ENCODE measurements around the gene TMEM221.

TMEM221 gene

DNA sequence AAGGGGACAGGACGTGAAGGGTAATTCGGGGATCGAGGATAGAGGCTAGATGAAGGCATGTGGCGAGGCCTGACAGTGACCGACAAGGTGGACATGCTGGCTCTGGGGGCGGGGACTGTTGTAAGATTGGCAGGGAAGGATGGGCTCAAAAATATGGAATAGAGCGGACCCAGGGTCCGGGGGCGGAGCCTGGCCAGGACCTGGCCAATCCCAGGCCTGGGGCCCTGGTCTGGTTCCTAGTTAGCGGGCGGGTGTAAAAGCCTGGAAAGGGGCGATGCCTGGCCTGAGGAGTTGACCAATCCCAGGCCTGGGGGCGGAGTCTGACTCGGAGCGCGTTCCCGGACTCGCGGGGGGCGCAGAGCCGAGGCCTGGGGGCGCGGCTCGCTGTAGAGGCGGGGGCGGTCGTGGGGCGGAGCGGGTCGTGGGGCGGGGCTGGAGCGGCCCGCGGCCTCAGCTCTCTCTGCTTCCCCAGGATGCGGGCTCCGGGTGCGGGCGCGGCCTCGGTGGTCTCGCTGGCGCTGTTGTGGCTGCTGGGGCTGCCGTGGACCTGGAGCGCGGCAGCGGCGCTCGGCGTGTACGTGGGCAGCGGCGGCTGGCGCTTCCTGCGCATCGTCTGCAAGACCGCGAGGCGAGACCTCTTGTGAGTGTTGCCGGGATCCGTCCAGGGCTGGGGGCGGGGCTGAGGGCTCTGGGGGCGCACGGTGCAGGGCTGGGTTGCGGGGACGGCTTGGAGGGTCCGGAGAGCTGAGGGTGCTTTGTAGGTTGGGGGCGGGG, 21.8 kb upstream of the TMEM221 start, which contains the start of gene SLC27A1:
Gene SLC27A1, plus strand, starts transcription at position 457 of the 774 bp plus-strand sequence. Its CDS starts 17 bp downstream, at position 474.
- Histone ChIP-seq H3K4me1 (ENCODE audit: control insufficient read depth, insufficient read depth, low read length, unreplicated experiment) (peaks cover 8% of the 10 kb centered on the region), H2AFZ (ENCODE audit: low read length, unreplicated experiment) (peak within 1 kb of the TSS; percentile 94), H3K79me2 (ENCODE audit: control insufficient read depth, insufficient read depth, low read length, unreplicated experiment) (no peaks in the 10 kb centered on the region), H3K27ac (ENCODE audit: low read depth, low read length) (peak within 1 kb of the TSS; percentile 52), H3K36me3 (ENCODE audit: insufficient read depth, low read length) (no peaks in the 10 kb centered on the region), H3K27me3 (ENCODE audit: insufficient read depth, low read length) (no peaks in the 10 kb centered on the region), H3K4me3 (ENCODE audit: low read depth, low read length) (peak within 1 kb of the TSS; percentile 87)

DNA sequence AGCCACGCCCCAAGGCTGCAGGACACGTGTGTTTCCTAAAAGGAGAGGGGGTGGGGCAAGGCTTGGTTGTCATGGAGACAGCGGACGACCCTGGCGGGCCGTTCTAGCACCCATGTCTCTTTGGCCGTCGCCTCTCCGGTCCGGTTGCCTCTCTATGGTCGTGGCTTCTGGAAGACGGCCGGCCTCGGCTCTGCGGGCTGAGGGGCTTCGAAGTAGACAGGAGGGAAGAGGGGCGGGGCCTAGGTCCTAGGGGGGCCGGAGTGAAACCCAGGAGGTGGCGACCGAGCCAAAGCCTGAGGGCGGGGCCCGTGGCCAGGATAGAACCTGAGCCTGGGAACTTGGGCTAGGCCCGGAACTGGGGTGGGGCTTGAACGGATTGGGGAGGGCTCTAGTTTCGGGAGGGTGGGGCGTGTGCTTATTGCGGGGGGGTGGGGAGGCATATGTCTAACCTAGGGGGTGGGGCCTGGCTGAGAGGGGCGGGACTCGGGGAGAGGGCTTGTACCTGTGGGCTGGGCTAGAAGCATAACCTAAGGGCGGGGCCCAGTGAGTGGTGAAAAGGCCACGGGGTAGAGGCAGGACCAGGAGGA, 21.1 kb upstream of the TMEM221 start:
- Histone ChIP-seq H3K36me3 (ENCODE audit: insufficient read depth, low read length) (no peaks in the 10 kb centered on the region), H3K4me3 (ENCODE audit: low read depth, low read length) (peak overlapping the region; percentile 87), H3K79me2 (ENCODE audit: control insufficient read depth, insufficient read depth, low read length, unreplicated experiment) (no peaks in the 10 kb centered on the region), H3K27ac (ENCODE audit: low read depth, low read length) (peak overlapping the region; percentile 52), H3K4me1 (ENCODE audit: control insufficient read depth, insufficient read depth, low read length, unreplicated experiment) (peaks cover 8% of the 10 kb centered on the region), H2AFZ (ENCODE audit: low read length, unreplicated experiment) (peak overlapping the region; percentile 94), H3K27me3 (ENCODE audit: insufficient read depth, low read length) (no peaks in the 10 kb centered on the region)

DNA sequence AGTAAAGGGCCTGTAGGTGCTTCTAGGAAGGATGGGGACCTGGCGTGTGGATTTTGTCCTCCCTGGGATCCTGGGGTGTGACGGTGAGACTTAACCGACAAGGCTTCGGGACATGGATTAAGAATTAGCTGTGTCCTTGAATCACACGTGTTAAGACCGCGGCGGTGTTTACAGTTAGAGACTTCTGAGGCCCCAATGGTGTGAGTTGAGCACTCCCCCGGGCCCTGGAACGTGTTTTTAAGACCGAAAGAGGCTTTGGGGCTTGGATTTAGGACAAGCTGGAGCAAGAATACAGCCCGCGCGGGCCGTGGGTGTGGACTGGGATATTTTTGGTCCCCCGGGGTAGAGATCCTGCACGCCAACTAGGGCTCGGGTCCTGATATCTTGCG, 20.6 kb upstream of the TMEM221 start:
- Histone ChIP-seq H2AFZ (ENCODE audit: low read length, unreplicated experiment) (peak overlapping the region; percentile 3), H3K36me3 (ENCODE audit: insufficient read depth, low read length) (no peaks in the 10 kb centered on the region), H3K27ac (ENCODE audit: low read depth, low read length) (peak overlapping the region; percentile 52; the same call in 1 of the 2 replicates), H3K27me3 (ENCODE audit: insufficient read depth, low read length) (no peaks in the 10 kb centered on the region), H3K4me1 (ENCODE audit: control insufficient read depth, insufficient read depth, low read length, unreplicated experiment) (peaks cover 8% of the 10 kb centered on the region), H3K79me2 (ENCODE audit: control insufficient read depth, insufficient read depth, low read length, unreplicated experiment) (no peaks in the 10 kb centered on the region), H3K4me3 (ENCODE audit: low read depth, low read length) (peak overlapping the region; percentile 87)

DNA sequence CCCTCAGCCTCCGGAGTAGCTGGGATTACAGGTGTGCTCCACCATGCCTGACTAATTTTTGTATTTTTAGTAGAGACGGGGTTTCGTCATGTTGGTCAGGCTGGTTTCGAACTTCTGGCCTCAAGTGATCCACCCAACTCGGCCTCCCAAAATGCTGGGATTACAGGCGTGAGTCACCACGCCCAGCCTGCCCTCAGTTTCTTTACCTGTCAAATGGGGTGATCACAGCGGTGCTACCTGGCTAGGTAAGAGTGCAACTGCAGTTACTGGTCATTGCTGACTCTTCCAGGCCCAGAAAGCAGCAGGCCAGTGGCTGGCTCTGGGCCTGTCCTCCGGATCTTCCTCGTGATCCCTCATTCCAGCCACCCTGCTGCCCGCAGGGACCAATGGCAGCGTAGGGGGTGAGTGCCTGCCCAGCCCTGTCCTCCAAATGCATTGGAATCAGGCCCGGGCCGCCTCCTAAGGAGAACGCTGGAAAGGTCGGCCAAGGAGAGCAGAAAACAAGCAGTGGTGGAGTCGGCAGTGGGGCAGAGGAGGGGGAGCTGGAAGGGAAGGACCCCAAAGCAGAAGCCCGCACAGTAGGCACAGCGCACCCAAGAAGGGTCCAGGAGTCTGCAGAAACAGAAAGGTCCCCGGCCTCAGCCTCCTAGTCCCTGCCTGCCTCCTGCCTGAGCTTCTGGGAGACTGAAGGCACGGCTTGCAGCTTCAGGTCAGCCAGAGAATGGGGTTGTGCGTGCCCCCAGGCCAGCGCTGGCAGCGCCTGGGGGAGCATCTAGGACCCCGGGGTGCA, 20.0 kb upstream of the TMEM221 start:
- no peaks in the 10 kb centered on the region for H3K79me2 ChIP-seq (ENCODE audit: control insufficient read depth, insufficient read depth, low read length, unreplicated experiment)
- no peaks in the 10 kb centered on the region for H3K36me3 ChIP-seq (ENCODE audit: insufficient read depth, low read length)
- no peak overlapping the region for H3K27ac ChIP-seq (ENCODE audit: low read depth, low read length)
- H3K27me3 ChIP-seq (ENCODE audit: insufficient read depth, low read length): no peaks in the 10 kb centered on the region
- H3K4me1 ChIP-seq (ENCODE audit: control insufficient read depth, insufficient read depth, low read length, unreplicated experiment): peaks cover 8% of the 10 kb centered on the region
- H3K4me3 ChIP-seq (ENCODE audit: low read depth, low read length): peak overlapping the region; percentile 87
- peak overlapping the region; percentile 3 for H2AFZ ChIP-seq (ENCODE audit: low read length, unreplicated experiment)

DNA sequence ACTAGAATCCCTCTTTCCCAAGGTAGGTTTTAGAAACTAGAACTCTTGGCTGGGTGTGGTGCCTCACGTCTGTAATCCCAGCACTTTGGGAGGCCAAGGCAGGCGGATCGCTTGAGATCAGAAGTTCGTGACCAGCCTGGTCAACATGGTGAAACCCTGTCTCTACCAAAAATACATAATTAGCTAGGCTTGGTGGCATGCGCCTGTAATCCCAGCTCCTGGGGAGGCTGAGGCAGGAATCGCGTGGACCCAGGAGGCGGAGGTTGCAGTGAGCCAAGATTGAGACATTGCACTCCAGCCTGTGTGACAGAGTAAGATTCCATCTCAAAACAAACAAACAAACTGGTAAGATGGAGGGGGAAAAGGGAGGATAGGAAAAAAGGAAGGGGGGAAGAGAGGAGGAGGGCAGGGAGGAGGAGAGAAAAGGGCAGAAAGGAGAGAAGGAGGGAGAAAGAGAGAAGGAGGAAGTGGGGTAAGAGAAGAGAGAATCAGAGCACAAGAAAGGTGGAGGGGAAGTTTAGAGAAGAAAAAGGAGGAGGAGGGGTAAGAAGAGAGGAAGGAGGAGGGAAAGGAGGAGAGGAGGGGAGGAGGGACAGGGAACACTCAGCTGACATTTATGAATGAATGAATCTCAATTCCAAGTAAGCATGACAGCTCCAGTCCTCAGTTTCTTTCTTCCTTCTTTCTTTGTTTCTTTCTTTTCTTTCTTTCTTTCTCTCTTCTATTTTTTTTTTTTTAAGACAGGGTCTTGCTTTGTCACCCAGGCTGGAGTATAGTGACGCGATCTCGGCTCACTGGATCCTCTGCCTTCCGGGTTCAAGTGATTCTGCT, 19.2 kb upstream of the TMEM221 start:
- no peaks in the 10 kb centered on the region for H3K79me2 ChIP-seq (ENCODE audit: control insufficient read depth, insufficient read depth, low read length, unreplicated experiment)
- no peak overlapping the region for H2AFZ ChIP-seq (ENCODE audit: low read length, unreplicated experiment)
- H3K4me3 ChIP-seq (ENCODE audit: low read depth, low read length): no peak overlapping the region
- no peaks in the 10 kb centered on the region for H3K36me3 ChIP-seq (ENCODE audit: insufficient read depth, low read length)
- H3K27ac ChIP-seq (ENCODE audit: low read depth, low read length): no peak overlapping the region
- no peaks in the 10 kb centered on the region for H3K27me3 ChIP-seq (ENCODE audit: insufficient read depth, low read length)
- H3K4me1 ChIP-seq (ENCODE audit: control insufficient read depth, insufficient read depth, low read length, unreplicated experiment): peaks cover 4% of the 10 kb centered on the region

DNA sequence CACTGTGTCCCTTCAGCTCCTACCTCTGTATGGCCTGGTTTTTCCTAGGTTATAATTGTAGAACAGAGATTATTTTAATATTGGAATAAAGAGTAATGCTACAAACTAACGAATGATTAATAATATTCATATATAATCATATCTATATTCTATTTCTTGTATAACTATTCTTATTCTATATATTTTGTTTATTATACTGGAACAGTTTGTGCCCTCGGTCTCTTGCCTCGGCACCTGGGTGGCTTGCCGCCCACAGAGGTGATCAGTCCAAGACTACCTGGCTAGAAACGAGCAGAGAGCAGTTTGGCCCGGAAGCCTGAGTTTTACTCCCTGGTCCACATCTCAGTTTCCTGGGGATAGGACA, 18.0 kb upstream of the TMEM221 start:
- Histone ChIP-seq H3K79me2 (ENCODE audit: control insufficient read depth, insufficient read depth, low read length, unreplicated experiment) (no peaks in the 10 kb centered on the region), H3K27ac (ENCODE audit: low read depth, low read length) (no peak overlapping the region), H3K36me3 (ENCODE audit: insufficient read depth, low read length) (no peaks in the 10 kb centered on the region), H3K4me1 (ENCODE audit: control insufficient read depth, insufficient read depth, low read length, unreplicated experiment) (peaks cover 4% of the 10 kb centered on the region), H3K27me3 (ENCODE audit: insufficient read depth, low read length) (no peaks in the 10 kb centered on the region), H3K4me3 (ENCODE audit: low read depth, low read length) (no peak overlapping the region), H2AFZ (ENCODE audit: low read length, unreplicated experiment) (no peak overlapping the region)

DNA sequence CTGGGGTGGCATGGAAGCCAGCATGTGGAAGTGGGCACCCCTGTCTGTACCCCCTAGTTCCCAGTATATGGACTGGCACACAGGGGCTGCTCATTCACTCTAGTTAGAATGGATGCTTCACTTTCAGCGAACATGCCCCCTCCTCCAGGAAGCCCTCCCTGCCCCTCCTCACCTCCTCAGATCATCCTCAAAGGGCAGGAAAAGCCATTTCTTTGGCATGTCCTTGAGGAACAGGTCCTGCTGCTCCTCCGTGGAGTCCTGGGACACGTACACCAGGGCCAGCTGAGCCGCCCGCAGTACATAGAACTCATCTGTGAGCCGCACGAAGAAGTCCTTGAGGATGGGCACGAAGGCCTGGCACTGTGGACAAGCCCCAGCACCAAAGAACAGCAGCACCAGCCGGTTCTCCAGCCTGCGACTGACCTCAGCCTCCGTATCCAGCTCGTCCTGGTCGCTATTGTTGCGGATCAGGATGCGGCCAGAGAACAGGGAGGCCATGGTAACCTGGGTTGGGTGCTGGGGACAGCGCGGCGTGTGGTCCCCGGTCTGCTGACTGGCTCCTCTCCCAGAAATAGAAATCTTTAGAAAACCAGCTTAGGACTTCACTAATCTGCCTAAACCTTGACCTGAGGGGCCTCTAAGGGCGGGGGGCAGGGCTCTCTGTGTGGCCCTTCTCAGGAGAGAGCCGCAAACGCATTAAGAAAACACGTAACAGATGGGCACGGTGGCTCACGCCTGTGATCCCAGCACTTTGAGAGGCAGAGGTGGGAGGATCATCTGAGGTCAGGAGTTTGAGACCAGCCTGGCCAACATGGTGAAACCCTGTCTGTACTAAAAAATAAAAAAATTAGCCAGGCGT, 12.1 kb upstream of the TMEM221 start, which contains the start of gene NXNL1:
Gene NXNL1, minus strand, starts transcription at position 555 of the 859 bp plus-strand sequence. Its CDS starts 57 bp downstream, at position 498.
- no peaks in the 10 kb centered on the region for H3K36me3 ChIP-seq (ENCODE audit: insufficient read depth, low read length)
- H3K27me3 ChIP-seq (ENCODE audit: insufficient read depth, low read length): peaks cover 4% of the 10 kb centered on the region; the same call in 1 of the 2 replicates
- H3K4me1 ChIP-seq (ENCODE audit: control insufficient read depth, insufficient read depth, low read length, unreplicated experiment): no peaks in the 10 kb centered on the region
- no peaks in the 10 kb centered on the region for H3K79me2 ChIP-seq (ENCODE audit: control insufficient read depth, insufficient read depth, low read length, unreplicated experiment)
- H3K4me3 ChIP-seq (ENCODE audit: low read depth, low read length): no peak within 1 kb of the TSS
- H2AFZ ChIP-seq (ENCODE audit: low read length, unreplicated experiment): no peak within 1 kb of the TSS
- H3K27ac ChIP-seq (ENCODE audit: low read depth, low read length): no peak within 1 kb of the TSS

DNA sequence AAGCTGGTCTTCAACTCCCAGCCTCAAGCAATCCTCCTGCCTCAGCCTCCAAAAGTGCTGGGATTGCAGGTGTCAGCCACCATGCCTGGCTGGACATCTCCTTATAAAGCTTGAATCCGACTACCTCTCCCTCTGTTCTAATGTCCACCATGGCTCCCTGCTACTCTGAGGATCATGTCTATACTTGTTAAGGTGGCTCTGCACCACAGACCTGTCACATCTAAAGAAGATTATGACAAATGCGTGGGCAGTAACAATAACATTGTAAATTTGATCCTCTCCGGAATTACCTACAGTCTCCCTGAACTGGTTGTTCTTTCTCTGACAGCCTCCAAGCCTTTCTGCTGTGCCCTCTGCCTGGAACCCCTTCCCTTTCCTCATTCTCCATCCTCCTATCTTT, 10.5 kb upstream of the TMEM221 start:
- H3K27me3 ChIP-seq (ENCODE audit: insufficient read depth, low read length): peaks cover 17% of the 10 kb centered on the region; the same call in 1 of the 2 replicates
- no peak overlapping the region for H3K27ac ChIP-seq (ENCODE audit: low read depth, low read length)
- no peaks in the 10 kb centered on the region for H3K79me2 ChIP-seq (ENCODE audit: control insufficient read depth, insufficient read depth, low read length, unreplicated experiment)
- no peak overlapping the region for H2AFZ ChIP-seq (ENCODE audit: low read length, unreplicated experiment)
- H3K36me3 ChIP-seq (ENCODE audit: insufficient read depth, low read length): no peaks in the 10 kb centered on the region
- H3K4me1 ChIP-seq (ENCODE audit: control insufficient read depth, insufficient read depth, low read length, unreplicated experiment): no peaks in the 10 kb centered on the region
- no peak overlapping the region for H3K4me3 ChIP-seq (ENCODE audit: low read depth, low read length)

DNA sequence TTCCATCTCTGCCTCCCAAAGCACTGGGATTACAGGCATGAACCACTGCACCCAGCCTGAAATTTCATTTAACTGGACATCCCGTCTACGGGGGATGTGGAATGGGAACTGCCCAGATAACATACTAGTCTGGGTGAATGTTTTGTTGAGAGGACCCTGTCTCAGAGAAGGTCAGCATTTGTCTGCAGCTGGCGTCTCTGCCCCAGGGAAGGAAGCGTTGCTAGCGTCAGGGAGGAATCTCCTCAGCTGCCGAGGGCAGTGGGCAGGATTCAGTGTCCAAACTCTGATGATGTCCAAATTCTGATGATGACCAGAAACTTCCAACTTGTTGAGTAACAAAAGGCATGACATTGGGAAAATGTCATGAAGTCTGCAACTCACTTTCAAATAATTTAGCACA, 9.1 kb upstream of the TMEM221 start:
- H2AFZ ChIP-seq (ENCODE audit: low read length, unreplicated experiment): no peak overlapping the region
- no peaks in the 10 kb centered on the region for H3K4me1 ChIP-seq (ENCODE audit: control insufficient read depth, insufficient read depth, low read length, unreplicated experiment)
- no peak overlapping the region for H3K27ac ChIP-seq (ENCODE audit: low read depth, low read length)
- peaks cover 17% of the 10 kb centered on the region; the same call in 1 of the 2 replicates for H3K27me3 ChIP-seq (ENCODE audit: insufficient read depth, low read length)
- no peaks in the 10 kb centered on the region for H3K36me3 ChIP-seq (ENCODE audit: insufficient read depth, low read length)
- H3K4me3 ChIP-seq (ENCODE audit: low read depth, low read length): no peak overlapping the region
- H3K79me2 ChIP-seq (ENCODE audit: control insufficient read depth, insufficient read depth, low read length, unreplicated experiment): no peaks in the 10 kb centered on the region

Data from ACC112 (cell line).